Measurements from ENCODE around the gene IL36RN. TPM values are rescaled to one million over a fixed set of nuclear protein-coding genes. Genes with fewer than 3 reads are reported as not detected.
A peak's percentile ranks its signal among the peaks of the same experiment; 100 is the strongest.

IL36RN gene
- total and polyA plus RNA-seq, 2 of the 13 experiments (the other 11 are each of a cell fraction or from before 2014, with no cell fraction given): not detected

DNA sequence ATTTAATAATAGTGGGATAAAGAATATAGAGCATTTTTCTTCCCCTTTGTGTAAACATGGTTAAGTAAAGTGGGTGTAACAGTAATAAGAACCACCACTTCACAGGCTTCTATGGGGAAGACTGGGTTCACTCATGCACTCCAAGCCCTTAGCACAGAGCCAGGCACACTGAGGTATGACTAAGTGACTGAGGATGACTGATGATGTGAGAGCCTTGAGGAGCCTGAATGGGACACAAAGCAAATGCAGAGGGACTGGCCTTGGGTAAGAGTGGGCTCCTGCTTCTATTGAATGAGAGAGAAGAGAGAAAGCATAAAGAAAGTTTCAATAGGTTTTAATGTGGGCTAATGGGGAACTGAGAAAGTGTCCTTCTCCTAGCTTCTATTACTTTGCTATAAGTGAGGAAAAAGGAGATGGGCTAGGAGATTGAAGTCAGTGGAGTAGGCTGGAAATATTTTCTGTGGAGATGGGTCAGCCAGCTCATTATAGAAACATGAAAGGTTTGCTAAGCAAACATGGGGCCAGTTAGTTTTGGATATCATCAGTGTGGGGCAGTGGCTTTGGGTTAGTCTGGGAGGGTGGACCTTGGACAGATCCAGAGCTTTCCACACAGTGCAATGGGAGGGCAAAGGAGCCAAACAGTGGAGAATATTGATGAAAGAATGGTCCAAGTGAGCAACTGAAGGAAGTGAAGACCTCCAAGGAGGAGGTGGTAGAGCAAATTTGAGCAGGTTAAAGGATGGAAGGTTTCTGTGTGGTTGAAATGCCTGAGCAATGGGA is 29.4 kb downstream of the IL36RN start (continued):
- TF ChIP-seq, protein P1, sequence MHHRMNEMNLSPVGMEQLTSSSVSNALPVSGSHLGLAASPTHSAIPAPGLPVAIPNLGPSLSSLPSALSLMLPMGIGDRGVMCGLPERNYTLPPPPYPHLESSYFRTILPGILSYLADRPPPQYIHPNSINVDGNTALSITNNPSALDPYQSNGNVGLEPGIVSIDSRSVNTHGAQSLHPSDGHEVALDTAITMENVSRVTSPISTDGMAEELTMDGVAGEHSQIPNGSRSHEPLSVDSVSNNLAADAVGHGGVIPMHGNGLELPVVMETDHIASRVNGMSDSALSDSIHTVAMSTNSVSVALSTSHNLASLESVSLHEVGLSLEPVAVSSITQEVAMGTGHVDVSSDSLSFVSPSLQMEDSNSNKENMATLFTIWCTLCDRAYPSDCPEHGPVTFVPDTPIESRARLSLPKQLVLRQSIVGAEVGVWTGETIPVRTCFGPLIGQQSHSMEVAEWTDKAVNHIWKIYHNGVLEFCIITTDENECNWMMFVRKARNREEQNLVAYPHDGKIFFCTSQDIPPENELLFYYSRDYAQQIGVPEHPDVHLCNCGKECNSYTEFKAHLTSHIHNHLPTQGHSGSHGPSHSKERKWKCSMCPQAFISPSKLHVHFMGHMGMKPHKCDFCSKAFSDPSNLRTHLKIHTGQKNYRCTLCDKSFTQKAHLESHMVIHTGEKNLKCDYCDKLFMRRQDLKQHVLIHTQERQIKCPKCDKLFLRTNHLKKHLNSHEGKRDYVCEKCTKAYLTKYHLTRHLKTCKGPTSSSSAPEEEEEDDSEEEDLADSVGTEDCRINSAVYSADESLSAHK (CRISPR knock-in tag; IDR thresholded peaks at IDR 0.05; ENCODE audit: borderline replicate concordance): no peak
- TF ChIP-seq ZNF615 (CRISPR knock-in tag; IDR thresholded peaks at IDR 0.05; ENCODE audit: borderline replicate concordance) (no peak), PHF21A (CRISPR knock-in tag; IDR thresholded peaks at IDR 0.05) (peak; percentile 79), ADNP (CRISPR knock-in tag; IDR thresholded peaks at IDR 0.05) (no peak), KDM6A (CRISPR knock-in tag; IDR thresholded peaks at IDR 0.05; ENCODE audit: low read depth) (peak; percentile 71), ZNF792 (CRISPR knock-in tag; IDR thresholded peaks at IDR 0.05) (0 out of 2 replicates have a peak, but pooled peaks have one; percentile 61), ZNF205 (CRISPR knock-in tag; IDR thresholded peaks at IDR 0.05) (no peak; the same call in 1 of the 2 replicates), ETV5 (CRISPR knock-in tag; IDR thresholded peaks at IDR 0.05; ENCODE audit: borderline replicate concordance) (peak; percentile 46; the same call in 1 of the 2 replicates), MIER3 (CRISPR knock-in tag; IDR thresholded peaks at IDR 0.05; ENCODE audit: borderline replicate concordance) (peak; percentile 79; the same call in 1 of the 2 replicates), HINFP (CRISPR knock-in tag; IDR thresholded peaks at IDR 0.05; ENCODE audit: low read depth) (no peak), RXRA (CRISPR knock-in tag; IDR thresholded peaks at IDR 0.05) (peak; percentile 45; the same call in 1 of the 2 replicates), CEBPG (CRISPR knock-in tag; IDR thresholded peaks at IDR 0.05) (peak; percentile 59), KDM2A (CRISPR knock-in tag; IDR thresholded peaks at IDR 0.05; ENCODE audit: borderline replicate concordance, low read depth) (no peak), SOX6 (IDR thresholded peaks at IDR 0.05) (no peak), SOX6 (CRISPR knock-in tag; IDR thresholded peaks at IDR 0.05) (peak; percentile 79), FOSL2 (CRISPR knock-in tag; IDR thresholded peaks at IDR 0.05) (peak; percentile 84), SRY (CRISPR knock-in tag; IDR thresholded peaks at IDR 0.05) (no peak), NKX3-1 (CRISPR knock-in tag; IDR thresholded peaks at IDR 0.05) (no peak), EP300 (IDR thresholded peaks at IDR 0.05; ENCODE audit: low read depth in 2 of 2, low read length in 2 of 2) (peak in 1 of 2 experiments; percentile 86; a peak in 2 of 4 replicates), EP300 (CRISPR knock-in tag; IDR thresholded peaks at IDR 0.05; ENCODE audit: borderline replicate concordance) (peak; percentile 24; the same call in 1 of the 2 replicates), ISL2 (CRISPR knock-in tag; IDR thresholded peaks at IDR 0.05) (peak; percentile 78; the same call in 1 of the 2 replicates), STAT6 (CRISPR knock-in tag; IDR thresholded peaks at IDR 0.05; ENCODE audit: borderline replicate concordance) (peak; percentile 79; the same call in 1 of the 2 replicates)
- TF ChIP-seq, protein P2, sequence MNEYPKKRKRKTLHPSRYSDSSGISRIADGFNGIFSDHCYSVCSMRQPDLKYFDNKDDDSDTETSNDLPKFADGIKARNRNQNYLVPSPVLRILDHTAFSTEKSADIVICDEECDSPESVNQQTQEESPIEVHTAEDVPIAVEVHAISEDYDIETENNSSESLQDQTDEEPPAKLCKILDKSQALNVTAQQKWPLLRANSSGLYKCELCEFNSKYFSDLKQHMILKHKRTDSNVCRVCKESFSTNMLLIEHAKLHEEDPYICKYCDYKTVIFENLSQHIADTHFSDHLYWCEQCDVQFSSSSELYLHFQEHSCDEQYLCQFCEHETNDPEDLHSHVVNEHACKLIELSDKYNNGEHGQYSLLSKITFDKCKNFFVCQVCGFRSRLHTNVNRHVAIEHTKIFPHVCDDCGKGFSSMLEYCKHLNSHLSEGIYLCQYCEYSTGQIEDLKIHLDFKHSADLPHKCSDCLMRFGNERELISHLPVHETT (CRISPR knock-in tag; conservative IDR thresholded peaks at IDR 0.05): no peak

Measured in HepG2 (cell line).